HepG2 (cell line): ENCODE results near the gene LSM10. TPM values are rescaled to one million over a fixed set of nuclear protein-coding genes. Genes with fewer than 3 reads are reported as not detected.
A peak's percentile ranks its signal among the peaks of the same experiment; 100 is the strongest.

Experiments
- GLI4 ChIP-seq: sonication (generic); formaldehyde crosslinking; IDR thresholded peaks from 2 replicates; pipeline ENCODE4 v1.5.1; 2020; ENCODE audit warnings: missing genetic modification reagents, mild to moderate bottlenecking, moderate library complexity, borderline replicate concordance
- GZF1 ChIP-seq: sonication (generic); formaldehyde crosslinking; IDR thresholded peaks from 2 replicates; pipeline ENCODE4 v1.5.1; 2020; ENCODE audit warnings: mild to moderate bottlenecking, missing genetic modification reagents
- JUN ChIP-seq: sonication (generic); formaldehyde crosslinking; IDR thresholded peaks from 2 replicates; pipeline ENCODE4 v1.4.0; 2020; ENCODE audit warnings: mild to moderate bottlenecking, missing genetic modification reagents
- KDM1A ChIP-seq: IDR thresholded peaks from 2 replicates; pipeline ENCODE4 v1.6.1; 2016; ENCODE audit warnings: missing compliant biosample characterization
- PRMT3 ChIP-seq: sonication (generic); formaldehyde crosslinking; IDR thresholded peaks from 2 replicates; pipeline ENCODE4 v1.8.1; 2022; ENCODE audit warnings: low read depth, mild to moderate bottlenecking, moderate library complexity, missing genetic modification reagents, borderline replicate concordance
- REPIN1 ChIP-seq: sonication (generic); formaldehyde crosslinking; IDR thresholded peaks from 2 replicates; pipeline ENCODE4 v1.8.0; 2022; ENCODE audit warnings: missing genetic modification reagents, low read depth, mild to moderate bottlenecking, borderline replicate concordance
- RFXAP ChIP-seq: sonication (generic); formaldehyde crosslinking; IDR thresholded peaks from 2 replicates; pipeline ENCODE4 v1.4.0; 2020; ENCODE audit warnings: missing genetic modification reagents, borderline replicate concordance
- SRSF9 ChIP-seq: fragments of 200-400 bp; formaldehyde crosslinking; IDR thresholded peaks from 2 replicates; pipeline ENCODE4 v1.6.1; 2018; ENCODE audit warnings: borderline replicate concordance, mild to moderate bottlenecking, low read depth, low read length; ENCODE audit not compliant: insufficient read depth, poor library complexity, severe bottlenecking
- TCF7L2 ChIP-seq: IDR thresholded peaks from 2 replicates; pipeline ENCODE4 v1.6.1; 2011; ENCODE audit warnings: mild to moderate bottlenecking, low read depth, low read length, moderate library complexity
- ZNF557 ChIP-seq: sonication (generic); formaldehyde crosslinking; IDR thresholded peaks from 2 replicates; pipeline ENCODE4 v1.4.0; 2020; ENCODE audit warnings: missing genetic modification reagents
- polyA plus RNA-seq, 8 experiments: library from polyadenylated mRNA; depleted of rRNA in 3 of 8; stranded (reverse) in 7 of 8; unstranded in 1 of 8; fragments of >200 nt; fragmentation: Illumina TruSeq in 4 of 8; extraction: Trizol in 4 of 8; gene quantifications; 2 replicates each; pipeline versions ENCODE4 v1.2.1 to v1.2.3, GENCODE V29; 2011 to 2016; ENCODE audit warnings: low read depth in 4 of 8, missing spikeins in 1 of 8, mixed read lengths in 1 of 8; ENCODE audit not compliant: insufficient read depth in 1 of 8
- total RNA-seq, 5 experiments: library from RNA; depleted of rRNA; stranded (reverse); fragments of >200 nt; fragmentation: Illumina TruSeq; extraction: Trizol; gene quantifications; 2 replicates each; pipeline ENCODE4 v1.2.3, GENCODE V29; 2016; ENCODE audit warnings: low read depth in 1 of 5
- TF ChIP-seq, protein P1 (sequence below): sonication (generic); formaldehyde crosslinking; IDR thresholded peaks from 2 replicates; pipeline ENCODE4 v1.4.0; 2020; ENCODE audit warnings: missing genetic modification reagents
- TF ChIP-seq, protein P2 (sequence below): sonication (generic); formaldehyde crosslinking; IDR thresholded peaks from 2 replicates; pipeline ENCODE4 v1.4.0; 2020; ENCODE audit warnings: low read depth, missing genetic modification reagents
- TF ChIP-seq, protein P3 (sequence below): sonication (generic); formaldehyde crosslinking; IDR thresholded peaks from one replicate; pipeline ENCODE4 v1.5.1; 2020; ENCODE audit warnings: mild to moderate bottlenecking, missing genetic modification reagents; ENCODE audit errors: not compliant biosample characterization

The LSM10 gene
- total and polyA plus RNA-seq, 2 of the 13 experiments (the other 11 are each of a cell fraction or from before 2014, with no cell fraction given) = 14.0 to 52.0 TPM

DNA sequence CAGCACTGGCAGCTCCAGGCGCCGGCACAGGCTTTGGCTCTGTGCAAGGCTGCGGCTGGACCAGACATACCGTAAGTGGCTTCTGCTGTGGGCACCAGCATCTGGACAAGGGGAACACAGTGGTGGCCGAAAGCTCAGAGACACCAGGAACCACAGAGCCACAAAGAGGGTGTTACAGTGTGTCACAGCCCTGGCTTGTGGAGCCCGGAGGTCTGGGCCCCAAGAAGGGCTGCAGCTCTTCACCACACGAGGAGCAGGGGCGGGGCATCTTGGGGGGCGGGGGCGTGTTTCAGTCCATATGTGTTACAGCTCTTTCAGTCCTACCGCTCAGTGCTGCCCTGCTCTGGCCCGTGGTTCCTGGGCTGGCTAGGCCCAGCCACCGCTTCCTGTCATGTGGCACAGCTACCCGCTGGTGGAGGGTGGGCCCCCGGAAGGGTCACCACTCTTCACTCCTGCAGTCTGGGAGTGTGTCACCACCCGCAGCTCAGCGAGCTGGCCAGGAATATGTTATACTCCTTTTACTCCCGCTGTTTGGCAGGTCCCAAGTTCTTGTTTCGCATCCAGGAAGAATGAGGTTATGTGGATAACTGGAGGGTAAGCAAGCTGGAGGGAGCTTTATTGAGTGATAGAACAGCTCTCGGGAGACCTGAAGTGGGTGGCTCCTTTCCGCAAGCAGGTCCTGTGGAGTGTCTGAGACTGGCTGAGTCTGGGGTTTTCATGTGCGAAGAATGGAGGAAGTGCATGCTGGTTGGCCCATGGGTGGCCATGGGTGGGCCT lies 3.3 kb upstream of the LSM10 start (continued):
- TF ChIP-seq, protein P1, sequence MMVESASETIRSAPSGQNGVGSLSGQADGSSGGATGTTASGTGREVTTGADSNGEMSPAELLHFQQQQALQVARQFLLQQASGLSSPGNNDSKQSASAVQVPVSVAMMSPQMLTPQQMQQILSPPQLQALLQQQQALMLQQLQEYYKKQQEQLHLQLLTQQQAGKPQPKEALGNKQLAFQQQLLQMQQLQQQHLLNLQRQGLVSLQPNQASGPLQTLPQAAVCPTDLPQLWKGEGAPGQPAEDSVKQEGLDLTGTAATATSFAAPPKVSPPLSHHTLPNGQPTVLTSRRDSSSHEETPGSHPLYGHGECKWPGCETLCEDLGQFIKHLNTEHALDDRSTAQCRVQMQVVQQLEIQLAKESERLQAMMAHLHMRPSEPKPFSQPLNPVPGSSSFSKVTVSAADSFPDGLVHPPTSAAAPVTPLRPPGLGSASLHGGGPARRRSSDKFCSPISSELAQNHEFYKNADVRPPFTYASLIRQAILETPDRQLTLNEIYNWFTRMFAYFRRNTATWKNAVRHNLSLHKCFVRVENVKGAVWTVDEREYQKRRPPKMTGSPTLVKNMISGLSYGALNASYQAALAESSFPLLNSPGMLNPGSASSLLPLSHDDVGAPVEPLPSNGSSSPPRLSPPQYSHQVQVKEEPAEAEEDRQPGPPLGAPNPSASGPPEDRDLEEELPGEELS = peak; percentile 7; the same call in 1 of the 2 replicates
- TF ChIP-seq GZF1 (CRISPR knock-in tag) = 0 out of 2 replicates have a peak, but pooled peaks have one; percentile 46
- TF ChIP-seq, protein P2, sequence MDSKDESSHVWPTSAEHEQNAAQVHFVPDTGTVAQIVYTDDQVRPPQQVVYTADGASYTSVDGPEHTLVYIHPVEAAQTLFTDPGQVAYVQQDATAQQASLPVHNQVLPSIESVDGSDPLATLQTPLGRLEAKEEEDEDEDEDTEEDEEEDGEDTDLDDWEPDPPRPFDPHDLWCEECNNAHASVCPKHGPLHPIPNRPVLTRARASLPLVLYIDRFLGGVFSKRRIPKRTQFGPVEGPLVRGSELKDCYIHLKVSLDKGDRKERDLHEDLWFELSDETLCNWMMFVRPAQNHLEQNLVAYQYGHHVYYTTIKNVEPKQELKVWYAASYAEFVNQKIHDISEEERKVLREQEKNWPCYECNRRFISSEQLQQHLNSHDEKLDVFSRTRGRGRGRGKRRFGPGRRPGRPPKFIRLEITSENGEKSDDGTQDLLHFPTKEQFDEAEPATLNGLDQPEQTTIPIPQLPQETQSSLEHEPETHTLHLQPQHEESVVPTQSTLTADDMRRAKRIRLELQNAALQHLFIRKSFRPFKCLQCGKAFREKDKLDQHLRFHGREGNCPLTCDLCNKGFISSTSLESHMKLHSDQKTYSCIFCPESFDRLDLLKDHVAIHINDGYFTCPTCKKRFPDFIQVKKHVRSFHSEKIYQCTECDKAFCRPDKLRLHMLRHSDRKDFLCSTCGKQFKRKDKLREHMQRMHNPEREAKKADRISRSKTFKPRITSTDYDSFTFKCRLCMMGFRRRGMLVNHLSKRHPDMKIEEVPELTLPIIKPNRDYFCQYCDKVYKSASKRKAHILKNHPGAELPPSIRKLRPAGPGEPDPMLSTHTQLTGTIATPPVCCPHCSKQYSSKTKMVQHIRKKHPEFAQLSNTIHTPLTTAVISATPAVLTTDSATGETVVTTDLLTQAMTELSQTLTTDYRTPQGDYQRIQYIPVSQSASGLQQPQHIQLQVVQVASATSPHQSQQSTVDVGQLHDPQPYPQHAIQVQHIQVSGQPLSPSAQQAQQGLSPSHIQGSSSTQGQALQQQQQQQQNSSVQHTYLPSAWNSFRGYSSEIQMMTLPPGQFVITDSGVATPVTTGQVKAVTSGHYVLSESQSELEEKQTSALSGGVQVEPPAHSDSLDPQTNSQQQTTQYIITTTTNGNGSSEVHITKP (CRISPR knock-in tag) = peak; percentile 60
- TF ChIP-seq REPIN1 (CRISPR knock-in tag) = peak; percentile 74
- TF ChIP-seq SRSF9 = no peak
- peak; percentile 82 for TF ChIP-seq RFXAP (CRISPR knock-in tag)
- 0 out of 2 replicates have a peak, but pooled peaks have one; percentile 55 for TF ChIP-seq ZNF557 (CRISPR knock-in tag)
- no peak for TF ChIP-seq JUN (CRISPR knock-in tag)
- TF ChIP-seq GLI4 = peak; percentile 38; the same call in 1 of the 2 replicates
- 0 out of 2 replicates have a peak, but pooled peaks have one; percentile 10 for TF ChIP-seq KDM1A
- peak; percentile 79; the same call in 1 of the 2 replicates for TF ChIP-seq PRMT3 (CRISPR knock-in tag)
- TF ChIP-seq, protein P3, sequence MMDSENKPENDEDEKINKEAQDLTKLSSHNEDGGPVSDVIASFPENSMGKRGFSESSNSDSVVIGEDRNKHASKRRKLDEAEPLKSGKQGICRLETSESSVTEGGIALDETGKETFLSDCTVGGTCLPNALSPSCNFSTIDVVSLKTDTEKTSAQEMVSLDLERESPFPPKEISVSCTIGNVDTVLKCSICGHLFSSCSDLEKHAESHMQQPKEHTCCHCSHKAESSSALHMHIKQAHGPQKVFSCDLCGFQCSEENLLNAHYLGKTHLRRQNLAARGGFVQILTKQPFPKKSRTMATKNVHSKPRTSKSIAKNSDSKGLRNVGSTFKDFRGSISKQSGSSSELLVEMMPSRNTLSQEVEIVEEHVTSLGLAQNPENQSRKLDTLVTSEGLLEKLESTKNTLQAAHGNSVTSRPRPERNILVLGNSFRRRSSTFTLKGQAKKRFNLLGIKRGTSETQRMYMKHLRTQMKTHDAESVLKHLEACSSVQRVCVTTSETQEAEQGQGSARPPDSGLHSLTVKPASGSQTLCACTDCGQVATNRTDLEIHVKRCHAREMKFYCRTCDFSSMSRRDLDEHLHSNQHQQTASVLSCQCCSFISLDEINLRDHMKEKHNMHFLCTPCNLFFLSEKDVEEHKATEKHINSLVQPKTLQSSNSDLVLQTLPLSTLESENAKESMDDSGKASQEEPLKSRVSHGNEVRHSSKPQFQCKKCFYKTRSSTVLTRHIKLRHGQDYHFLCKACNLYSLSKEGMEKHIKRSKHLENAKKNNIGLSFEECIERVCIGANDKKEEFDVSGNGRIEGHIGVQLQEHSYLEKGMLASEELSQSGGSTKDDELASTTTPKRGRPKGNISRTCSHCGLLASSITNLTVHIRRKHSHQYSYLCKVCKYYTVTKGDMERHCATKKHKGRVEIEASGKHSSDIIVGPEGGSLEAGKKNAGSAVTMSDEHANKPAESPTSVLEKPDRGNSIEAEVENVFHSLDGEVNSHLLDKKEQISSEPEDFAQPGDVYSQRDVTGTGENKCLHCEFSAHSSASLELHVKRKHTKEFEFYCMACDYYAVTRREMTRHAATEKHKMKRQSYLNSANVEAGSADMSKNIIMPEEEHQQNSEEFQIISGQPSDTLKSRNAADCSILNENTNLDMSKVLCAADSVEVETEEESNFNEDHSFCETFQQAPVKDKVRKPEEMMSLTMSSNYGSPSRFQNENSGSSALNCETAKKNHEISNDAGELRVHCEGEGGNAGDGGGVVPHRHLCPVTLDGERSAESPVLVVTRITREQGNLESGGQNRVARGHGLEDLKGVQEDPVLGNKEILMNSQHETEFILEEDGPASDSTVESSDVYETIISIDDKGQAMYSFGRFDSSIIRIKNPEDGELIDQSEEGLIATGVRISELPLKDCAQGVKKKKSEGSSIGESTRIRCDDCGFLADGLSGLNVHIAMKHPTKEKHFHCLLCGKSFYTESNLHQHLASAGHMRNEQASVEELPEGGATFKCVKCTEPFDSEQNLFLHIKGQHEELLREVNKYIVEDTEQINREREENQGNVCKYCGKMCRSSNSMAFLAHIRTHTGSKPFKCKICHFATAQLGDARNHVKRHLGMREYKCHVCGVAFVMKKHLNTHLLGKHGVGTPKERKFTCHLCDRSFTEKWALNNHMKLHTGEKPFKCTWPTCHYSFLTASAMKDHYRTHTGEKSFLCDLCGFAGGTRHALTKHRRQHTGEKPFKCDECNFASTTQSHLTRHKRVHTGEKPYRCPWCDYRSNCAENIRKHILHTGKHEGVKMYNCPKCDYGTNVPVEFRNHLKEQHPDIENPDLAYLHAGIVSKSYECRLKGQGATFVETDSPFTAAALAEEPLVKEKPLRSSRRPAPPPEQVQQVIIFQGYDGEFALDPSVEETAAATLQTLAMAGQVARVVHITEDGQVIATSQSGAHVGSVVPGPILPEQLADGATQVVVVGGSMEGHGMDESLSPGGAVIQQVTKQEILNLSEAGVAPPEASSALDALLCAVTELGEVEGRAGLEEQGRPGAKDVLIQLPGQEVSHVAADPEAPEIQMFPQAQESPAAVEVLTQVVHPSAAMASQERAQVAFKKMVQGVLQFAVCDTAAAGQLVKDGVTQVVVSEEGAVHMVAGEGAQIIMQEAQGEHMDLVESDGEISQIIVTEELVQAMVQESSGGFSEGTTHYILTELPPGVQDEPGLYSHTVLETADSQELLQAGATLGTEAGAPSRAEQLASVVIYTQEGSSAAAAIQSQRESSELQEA (CRISPR knock-in tag) = no peak
- no peak for TF ChIP-seq TCF7L2
